GM23338 (cell line): ENCODE measurements around the gene ALDH8A1. TPM values are rescaled to one million over a fixed set of nuclear protein-coding genes. Genes with fewer than 3 reads are reported as not detected.

Experiments
- CREB1 ChIP-seq: fragments of 250-450 bp; sonication (Bioruptor Pico); IDR thresholded peaks from 2 replicates; pipeline ENCODE4 v1.5.0; 2020; ENCODE audit warnings: low read depth, mild to moderate bottlenecking, moderate library complexity
- JUNB ChIP-seq: IDR thresholded peaks from one replicate; pipeline ENCODE4 v1.6.1; 2016; ENCODE audit warnings: antibody characterized with exemption; ENCODE audit not compliant: unreplicated experiment
- NANOG ChIP-seq: IDR thresholded peaks from 2 replicates; pipeline ENCODE4 v1.6.1; 2016; ENCODE audit warnings: antibody characterized with exemption, borderline replicate concordance
- POLR2AphosphoS5 ChIP-seq: IDR thresholded peaks from 2 replicates; pipeline ENCODE4 v1.6.1; 2016; ENCODE audit warnings: antibody characterized with exemption, low read depth
- ZNF114 ChIP-seq: fragments of 250-450 bp; sonication (Bioruptor Pico); IDR thresholded peaks from 2 replicates; pipeline ENCODE4 v1.5.0; 2020; ENCODE audit warnings: mild to moderate bottlenecking, moderate library complexity
- ZNF331 ChIP-seq: fragments of 250-450 bp; sonication (Bioruptor Pico); IDR thresholded peaks from 2 replicates; pipeline ENCODE4 v1.5.0; 2020; ENCODE audit warnings: low read depth, mild to moderate bottlenecking, moderate library complexity
- polyA plus RNA-seq: library from polyadenylated mRNA; unstranded; fragments of >200 nt; fragmentation: Nextera tagmentation; extraction: Ambion mirVana; gene quantifications from 2 replicates; pipeline ENCODE4 v1.2.1, GENCODE V29; 2016
- total RNA-seq: library from RNA; depleted of rRNA; stranded (reverse); fragments of >200 nt; shearing (Covaris generic); gene quantifications from 2 replicates; pipeline ENCODE4 v1.2.3, GENCODE V29; 2014
- TF ChIP-seq, protein P1 (sequence below): fragments of 250-450 bp; sonication (Bioruptor Pico); IDR thresholded peaks from 2 replicates; pipeline ENCODE4 v1.5.0; 2020; ENCODE audit warnings: mild to moderate bottlenecking, moderate library complexity
- TF ChIP-seq, protein P2 (sequence below): IDR thresholded peaks from one replicate; pipeline ENCODE4 v1.6.1; 2018; ENCODE audit warnings: antibody characterized with exemption; ENCODE audit not compliant: unreplicated experiment

The ALDH8A1 gene
- total and polyA plus RNA-seq, 2 experiments from 2014 or later = not detected

DNA sequence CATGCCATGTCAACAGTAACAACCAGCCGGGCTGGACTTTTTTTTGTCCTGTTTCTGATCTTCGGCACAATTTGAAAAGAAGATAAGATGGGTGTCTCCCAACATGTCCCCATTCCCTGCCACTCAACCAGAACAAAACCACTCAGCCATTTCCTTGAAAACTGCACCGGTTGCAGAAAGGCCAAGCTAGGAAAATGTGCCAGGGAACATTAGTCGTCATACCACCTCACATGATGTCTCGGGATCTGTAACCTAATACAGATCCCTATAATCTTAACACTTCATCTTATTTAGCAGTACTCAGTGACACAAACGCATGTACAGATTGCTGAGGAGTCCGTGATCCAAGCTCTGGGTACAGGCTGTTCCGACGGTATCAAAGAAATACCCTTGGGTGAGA lies 46.5 kb downstream of the ALDH8A1 start (continued):
- TF ChIP-seq, protein P1, sequence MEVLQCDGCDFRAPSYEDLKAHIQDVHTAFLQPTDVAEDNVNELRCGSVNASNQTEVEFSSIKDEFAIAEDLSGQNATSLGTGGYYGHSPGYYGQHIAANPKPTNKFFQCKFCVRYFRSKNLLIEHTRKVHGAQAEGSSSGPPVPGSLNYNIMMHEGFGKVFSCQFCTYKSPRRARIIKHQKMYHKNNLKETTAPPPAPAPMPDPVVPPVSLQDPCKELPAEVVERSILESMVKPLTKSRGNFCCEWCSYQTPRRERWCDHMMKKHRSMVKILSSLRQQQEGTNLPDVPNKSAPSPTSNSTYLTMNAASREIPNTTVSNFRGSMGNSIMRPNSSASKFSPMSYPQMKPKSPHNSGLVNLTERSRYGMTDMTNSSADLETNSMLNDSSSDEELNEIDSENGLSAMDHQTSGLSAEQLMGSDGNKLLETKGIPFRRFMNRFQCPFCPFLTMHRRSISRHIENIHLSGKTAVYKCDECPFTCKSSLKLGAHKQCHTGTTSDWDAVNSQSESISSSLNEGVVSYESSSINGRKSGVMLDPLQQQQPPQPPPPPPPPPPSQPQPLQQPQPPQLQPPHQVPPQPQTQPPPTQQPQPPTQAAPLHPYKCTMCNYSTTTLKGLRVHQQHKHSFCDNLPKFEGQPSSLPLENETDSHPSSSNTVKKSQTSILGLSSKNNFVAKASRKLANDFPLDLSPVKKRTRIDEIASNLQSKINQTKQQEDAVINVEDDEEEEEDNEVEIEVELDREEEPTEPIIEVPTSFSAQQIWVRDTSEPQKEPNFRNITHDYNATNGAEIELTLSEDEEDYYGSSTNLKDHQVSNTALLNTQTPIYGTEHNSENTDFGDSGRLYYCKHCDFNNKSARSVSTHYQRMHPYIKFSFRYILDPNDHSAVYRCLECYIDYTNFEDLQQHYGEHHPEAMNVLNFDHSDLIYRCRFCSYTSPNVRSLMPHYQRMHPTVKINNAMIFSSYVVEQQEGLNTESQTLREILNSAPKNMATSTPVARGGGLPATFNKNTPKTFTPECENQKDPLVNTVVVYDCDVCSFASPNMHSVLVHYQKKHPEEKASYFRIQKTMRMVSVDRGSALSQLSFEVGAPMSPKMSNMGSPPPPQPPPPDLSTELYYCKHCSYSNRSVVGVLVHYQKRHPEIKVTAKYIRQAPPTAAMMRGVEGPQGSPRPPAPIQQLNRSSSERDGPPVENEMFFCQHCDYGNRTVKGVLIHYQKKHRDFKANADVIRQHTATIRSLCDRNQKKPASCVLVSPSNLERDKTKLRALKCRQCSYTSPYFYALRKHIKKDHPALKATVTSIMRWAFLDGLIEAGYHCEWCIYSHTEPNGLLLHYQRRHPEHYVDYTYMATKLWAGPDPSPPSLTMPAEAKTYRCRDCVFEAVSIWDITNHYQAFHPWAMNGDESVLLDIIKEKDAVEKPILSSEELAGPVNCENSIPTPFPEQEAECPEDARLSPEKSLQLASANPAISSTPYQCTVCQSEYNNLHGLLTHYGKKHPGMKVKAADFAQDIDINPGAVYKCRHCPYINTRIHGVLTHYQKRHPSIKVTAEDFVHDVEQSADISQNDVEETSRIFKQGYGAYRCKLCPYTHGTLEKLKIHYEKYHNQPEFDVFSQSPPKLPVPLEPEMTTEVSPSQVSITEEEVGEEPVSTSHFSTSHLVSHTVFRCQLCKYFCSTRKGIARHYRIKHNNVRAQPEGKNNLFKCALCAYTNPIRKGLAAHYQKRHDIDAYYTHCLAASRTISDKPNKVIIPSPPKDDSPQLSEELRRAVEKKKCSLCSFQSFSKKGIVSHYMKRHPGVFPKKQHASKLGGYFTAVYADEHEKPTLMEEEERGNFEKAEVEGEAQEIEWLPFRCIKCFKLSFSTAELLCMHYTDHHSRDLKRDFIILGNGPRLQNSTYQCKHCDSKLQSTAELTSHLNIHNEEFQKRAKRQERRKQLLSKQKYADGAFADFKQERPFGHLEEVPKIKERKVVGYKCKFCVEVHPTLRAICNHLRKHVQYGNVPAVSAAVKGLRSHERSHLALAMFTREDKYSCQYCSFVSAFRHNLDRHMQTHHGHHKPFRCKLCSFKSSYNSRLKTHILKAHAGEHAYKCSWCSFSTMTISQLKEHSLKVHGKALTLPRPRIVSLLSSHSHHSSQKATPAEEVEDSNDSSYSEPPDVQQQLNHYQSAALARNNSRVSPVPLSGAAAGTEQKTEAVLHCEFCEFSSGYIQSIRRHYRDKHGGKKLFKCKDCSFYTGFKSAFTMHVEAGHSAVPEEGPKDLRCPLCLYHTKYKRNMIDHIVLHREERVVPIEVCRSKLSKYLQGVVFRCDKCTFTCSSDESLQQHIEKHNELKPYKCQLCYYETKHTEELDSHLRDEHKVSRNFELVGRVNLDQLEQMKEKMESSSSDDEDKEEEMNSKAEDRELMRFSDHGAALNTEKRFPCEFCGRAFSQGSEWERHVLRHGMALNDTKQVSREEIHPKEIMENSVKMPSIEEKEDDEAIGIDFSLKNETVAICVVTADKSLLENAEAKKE = no peak
- no peak for TF ChIP-seq NANOG
- no peak for TF ChIP-seq CREB1
- TF ChIP-seq, protein P2, sequence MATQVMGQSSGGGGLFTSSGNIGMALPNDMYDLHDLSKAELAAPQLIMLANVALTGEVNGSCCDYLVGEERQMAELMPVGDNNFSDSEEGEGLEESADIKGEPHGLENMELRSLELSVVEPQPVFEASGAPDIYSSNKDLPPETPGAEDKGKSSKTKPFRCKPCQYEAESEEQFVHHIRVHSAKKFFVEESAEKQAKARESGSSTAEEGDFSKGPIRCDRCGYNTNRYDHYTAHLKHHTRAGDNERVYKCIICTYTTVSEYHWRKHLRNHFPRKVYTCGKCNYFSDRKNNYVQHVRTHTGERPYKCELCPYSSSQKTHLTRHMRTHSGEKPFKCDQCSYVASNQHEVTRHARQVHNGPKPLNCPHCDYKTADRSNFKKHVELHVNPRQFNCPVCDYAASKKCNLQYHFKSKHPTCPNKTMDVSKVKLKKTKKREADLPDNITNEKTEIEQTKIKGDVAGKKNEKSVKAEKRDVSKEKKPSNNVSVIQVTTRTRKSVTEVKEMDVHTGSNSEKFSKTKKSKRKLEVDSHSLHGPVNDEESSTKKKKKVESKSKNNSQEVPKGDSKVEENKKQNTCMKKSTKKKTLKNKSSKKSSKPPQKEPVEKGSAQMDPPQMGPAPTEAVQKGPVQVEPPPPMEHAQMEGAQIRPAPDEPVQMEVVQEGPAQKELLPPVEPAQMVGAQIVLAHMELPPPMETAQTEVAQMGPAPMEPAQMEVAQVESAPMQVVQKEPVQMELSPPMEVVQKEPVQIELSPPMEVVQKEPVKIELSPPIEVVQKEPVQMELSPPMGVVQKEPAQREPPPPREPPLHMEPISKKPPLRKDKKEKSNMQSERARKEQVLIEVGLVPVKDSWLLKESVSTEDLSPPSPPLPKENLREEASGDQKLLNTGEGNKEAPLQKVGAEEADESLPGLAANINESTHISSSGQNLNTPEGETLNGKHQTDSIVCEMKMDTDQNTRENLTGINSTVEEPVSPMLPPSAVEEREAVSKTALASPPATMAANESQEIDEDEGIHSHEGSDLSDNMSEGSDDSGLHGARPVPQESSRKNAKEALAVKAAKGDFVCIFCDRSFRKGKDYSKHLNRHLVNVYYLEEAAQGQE = no peak
- TF ChIP-seq ZNF114 (CRISPR knock-in tag) = no peak
- TF ChIP-seq POLR2AphosphoS5 = no peak
- TF ChIP-seq ZNF331 (CRISPR knock-in tag) = no peak
- no peak for TF ChIP-seq JUNB
